Measurements from ENCODE around the gene MMP15. TPM values are rescaled to one million over a fixed set of nuclear protein-coding genes. Genes with fewer than 3 reads are reported as not detected.
"Not testable (repeated sequence)": the region's sequence is repeated elsewhere in the genome, so short reads cannot be mapped to it uniquely, and the experiment has no call there.

Gene MMP15
- total RNA-seq, 1 donor from 2014 or later: 6.6 TPM

DNA sequence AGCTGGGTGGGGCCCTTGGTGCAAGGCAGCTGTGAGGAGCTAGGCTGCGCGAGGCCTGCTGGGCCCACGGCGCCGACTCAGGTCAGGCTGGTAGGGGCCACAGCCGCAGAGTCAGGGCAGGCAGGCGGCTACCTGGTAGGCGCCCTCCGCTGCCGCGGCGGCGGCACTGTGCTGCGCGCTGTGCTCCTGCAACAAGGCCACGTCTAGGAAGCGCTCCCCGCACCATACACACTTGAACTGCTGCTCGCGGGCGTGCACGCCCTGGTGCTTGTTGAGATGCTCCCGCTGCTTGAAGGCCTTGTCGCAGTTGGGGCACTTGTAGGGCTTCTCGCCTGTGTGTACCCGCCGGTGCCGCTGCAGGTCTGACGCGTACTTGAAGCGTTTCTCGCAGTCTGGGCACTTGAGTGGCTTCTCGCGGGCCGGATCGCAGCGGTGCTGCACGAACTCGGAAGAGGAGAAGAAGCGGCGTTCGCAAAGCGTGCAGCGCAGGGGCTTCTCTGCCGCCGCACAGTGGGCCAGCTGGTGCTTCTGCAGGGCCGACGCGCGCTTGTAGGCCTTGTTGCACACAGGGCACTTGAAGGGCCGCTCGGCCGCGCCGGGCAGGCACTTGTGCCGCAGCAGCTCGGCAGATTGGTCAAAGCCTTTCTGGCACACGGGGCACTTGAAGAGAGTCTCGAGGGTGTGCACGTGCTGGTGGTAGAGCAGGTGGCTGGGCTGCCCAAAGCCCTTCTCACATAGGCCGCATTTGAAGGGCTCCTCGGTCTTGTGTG, 29.0 kb upstream of the MMP15 start:
- DNase-seq: no peak

DNA sequence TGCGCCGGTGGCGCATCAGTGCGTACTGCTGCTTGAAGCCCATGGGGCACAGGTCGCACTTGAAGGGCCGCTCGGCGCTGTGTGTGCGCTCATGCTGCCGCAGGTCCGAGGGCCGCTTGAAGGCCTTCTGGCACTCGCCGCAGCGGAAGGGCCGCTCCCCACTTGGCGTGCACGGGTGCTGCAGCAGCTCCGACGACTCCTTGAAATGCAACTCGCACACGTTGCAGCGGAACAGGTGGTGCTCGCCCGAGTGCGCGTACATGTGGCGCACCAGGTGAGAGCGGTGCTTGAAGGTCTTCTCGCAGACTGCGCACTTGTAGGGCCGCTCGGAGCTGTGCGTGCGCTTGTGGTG, 28.4 kb upstream of the MMP15 start:
- no peak for DNase-seq

DNA sequence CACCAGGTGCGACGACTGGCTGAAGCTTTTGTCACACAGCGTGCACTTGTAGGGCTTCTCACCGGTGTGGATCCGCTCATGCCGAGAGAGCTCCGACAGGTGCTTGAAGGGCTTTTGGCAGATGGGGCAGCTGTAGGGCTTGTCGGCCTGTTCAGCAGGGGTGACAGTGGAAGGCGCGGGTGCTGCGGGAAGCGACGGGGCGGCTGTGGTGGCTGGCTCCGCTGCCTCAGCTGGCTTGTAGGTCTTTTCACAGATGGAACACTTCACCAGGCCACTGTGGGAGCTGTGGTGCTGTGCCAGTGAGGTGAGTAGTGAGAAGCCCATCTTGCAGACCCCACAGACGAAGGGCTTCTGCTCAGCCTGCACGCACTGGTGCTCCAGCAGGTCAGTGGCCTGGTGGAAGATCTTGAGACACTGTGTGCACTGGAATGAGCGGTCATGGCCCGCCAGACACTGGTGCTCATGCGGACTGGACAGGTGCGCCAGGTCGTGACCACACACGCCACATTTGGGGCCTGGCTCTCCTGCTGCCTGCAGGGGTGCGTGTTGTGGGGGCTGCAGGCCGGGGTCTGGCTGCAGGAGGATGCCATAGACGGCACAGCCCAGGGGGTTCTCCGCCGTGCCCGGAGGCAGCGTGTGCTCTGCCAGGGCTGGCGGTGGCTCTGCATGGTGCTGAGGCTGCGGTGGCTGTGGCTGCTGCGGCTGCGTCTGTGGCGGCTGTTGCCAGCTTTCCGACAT, 27.9 kb upstream of the MMP15 start:
- no peak for DNase-seq

DNA sequence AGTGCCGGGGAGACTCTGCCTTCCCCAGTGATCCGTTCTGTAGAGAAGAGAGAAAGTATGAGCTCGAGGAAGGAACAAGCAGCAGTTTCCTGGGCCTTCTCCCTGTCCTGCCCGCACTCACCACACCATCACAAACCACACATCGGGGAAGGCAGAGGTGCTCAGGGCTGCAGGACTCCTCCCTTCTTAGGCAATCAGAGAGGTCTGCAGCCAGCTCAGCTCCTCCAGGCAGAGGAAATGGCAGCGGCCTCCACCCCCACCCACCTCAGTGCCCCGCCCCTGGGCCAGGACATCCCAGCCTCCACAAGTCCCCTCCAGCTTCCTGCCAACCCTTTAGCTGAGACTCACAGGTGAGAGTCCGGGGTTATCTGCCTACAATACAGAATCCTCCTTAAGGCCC, 27.1 kb upstream of the MMP15 start:
- no peak for DNase-seq

DNA sequence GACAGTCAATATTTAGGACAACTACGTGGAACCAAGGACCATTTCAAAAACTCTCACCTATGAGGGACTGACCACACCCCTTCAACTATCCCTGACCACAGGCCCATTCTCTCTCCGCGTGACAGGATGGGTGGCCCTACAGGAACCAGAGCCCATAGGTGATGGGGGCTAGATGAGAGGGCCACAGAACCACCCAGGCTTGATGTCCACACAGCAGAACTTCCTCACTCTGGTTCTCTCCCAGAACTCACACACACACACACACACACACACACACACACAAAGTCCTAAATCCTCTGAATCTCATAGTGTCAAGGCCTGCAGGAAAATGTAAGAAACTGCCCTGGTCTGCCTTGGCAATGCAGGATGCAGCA, 26.6 kb upstream of the MMP15 start:
- DNase-seq: no peak

DNA sequence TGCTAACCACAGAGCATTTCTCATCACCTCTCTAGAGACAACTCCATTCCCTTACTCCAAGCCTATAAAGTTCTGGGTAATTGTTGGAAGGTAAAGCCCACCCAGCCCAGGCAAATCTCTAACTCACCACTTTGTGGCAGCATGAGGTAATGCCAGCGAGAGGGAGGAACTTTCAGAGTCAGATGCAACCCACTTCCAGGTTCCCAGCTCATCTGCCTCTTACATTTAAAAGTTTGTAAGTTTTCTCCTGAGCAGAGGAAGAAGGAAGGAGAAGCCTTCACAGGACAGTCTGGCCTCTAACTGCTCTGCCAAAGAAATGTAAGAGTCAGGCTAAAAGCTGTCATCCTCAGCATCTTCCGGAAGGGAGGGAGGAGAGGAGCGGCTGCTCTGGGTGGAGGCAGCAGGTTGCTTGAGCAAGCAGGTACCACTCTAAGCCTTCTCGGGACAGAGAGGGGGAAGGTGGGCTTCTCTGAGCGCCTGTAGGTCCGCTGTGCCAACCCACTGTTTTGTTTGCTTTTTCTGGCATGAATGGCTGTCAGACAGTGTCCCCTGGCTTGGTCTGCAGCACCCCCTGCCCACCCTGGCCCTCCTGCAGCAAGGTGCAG, 26.1 kb upstream of the MMP15 start:
- no peak for DNase-seq

- no peak for DNase-seq
These were observed 25.4 kb upstream of the MMP15 start, which contains the start of gene ZNF319 for GRCh38 chr16:57999971-58000705. Gene ZNF319, minus strand, starts transcription at chr16:58000672. Its CDS starts 2,407 bp downstream, at chr16:57998265.

GRCh38 chr16:58000706-58001676, 24.6 kb upstream of the MMP15 start, which contains the start of gene USB1:
Gene USB1, plus strand, starts transcription at chr16:58001407. Its CDS starts 77 bp downstream, at chr16:58001484.
- peak; percentile 54 for DNase-seq

DNA sequence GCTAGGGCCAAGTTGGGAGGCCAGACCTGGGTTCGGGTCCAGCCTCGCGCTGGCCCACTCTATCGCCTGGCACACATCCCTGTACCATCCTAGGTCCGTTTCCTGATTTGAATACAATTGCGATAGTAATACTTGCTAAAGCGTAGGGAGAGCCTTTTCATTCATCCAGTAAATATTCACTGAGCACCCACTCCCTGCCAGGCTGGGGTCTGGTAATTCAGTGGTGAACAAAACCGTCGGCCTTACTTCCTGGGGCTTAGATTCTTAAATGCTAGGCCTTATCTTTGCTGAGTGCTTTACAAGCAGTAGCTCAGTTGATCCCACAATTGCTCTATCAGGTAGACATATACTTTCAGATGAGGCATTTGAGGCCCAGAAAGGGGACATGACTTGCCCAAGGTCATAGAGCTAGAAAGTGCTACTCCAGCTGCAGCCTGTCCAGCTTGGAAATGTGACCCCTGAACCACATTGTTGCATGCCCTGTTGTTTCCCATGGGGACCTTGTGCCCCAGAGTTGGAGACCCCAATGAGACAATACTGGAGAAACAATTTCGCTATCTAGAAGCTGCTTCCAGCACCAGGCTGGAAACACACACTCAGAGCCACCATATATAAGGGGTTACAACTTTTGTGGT, 23.7 kb upstream of the MMP15 start:
- DNase-seq: no peak

DNA sequence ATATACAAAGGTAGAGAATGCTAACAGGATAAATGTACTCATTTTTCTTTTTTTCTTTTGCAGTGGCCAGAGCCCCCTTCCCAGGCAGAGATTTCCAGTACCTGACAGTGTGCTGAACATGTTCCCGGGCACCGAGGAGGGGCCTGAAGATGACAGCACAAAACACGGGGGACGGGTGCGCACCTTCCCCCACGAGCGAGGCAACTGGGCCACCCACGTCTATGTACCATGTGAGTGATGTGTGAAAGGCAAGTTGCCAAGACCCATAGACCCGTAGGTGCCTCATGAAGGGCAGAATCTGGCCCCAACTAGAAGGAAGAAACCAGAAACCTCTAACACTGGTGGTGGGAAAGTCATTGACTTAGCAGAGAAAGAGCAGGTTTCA, 23.1 kb upstream of the MMP15 start:
- DNase-seq: no peak

DNA sequence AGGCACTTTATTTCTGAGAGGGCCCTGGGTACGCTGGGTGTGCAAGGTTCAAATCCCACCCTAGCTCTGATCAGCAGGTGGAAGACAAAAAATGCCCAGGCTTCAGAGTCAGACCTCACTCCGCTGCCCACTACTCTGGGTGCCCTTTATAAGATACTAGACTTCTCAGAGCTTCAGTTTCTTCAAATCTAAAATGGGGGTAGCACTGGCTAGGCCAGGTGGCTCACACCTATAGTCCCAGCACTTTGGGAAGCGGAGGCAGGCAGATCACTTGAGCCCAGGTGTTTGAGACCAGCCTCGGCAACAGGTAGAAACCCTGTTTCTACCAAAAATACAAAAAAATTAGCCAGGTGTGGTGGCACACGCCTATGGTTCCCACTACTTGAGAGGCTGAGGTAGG, 22.6 kb upstream of the MMP15 start:
- no peak for DNase-seq

DNA sequence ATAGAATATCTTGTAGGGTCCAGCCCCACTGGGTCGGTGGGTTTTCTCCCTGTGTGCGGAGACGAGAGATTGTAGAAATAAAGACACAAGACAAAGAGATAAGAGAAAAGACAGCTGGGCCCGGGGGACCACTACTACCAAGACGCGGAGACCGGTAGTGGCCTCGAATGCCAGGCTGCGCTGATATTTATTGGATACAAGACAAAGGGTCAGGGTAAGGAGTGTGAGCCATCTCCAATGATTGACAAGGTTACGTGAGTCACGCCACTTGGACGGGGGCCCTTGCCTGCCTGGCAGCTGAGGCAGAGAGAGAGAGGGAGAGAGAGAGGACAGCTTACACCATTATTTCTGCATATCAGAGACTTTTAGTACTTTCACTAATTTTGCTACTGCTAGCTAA, 20.8 kb upstream of the MMP15 start:
- DNase-seq: not testable (repeated sequence)

- DNase-seq: no peak
These were observed 15.6 kb upstream of the MMP15 start for GRCh38 chr16:58009856-58010416.

DNA sequence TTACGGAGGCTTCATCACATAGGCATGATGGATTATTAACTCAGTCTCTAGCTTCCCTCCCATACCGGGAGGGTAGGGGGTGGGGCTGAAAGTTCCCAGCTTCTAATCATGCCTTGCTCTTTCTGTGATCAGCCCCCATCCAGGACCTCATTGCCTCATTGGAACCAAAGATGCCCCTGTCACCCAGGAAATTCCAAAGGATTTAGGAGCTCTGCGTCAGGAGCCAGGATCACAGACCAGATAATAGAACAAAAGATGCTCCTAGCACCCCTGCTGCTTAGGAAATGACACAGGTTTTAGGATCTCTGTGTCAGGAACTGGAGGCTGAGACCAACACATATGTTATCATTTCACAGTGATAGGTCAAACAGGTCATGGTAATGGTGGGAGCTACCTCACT, 14.7 kb upstream of the MMP15 start:
- DNase-seq: no peak

- no peak for DNase-seq
These were observed 13.9 kb upstream of the MMP15 start for GRCh38 chr16:58011652-58012051.

GRCh38 chr16:58012481-58012880, 13.1 kb upstream of the MMP15 start:
- no peak for DNase-seq

DNA sequence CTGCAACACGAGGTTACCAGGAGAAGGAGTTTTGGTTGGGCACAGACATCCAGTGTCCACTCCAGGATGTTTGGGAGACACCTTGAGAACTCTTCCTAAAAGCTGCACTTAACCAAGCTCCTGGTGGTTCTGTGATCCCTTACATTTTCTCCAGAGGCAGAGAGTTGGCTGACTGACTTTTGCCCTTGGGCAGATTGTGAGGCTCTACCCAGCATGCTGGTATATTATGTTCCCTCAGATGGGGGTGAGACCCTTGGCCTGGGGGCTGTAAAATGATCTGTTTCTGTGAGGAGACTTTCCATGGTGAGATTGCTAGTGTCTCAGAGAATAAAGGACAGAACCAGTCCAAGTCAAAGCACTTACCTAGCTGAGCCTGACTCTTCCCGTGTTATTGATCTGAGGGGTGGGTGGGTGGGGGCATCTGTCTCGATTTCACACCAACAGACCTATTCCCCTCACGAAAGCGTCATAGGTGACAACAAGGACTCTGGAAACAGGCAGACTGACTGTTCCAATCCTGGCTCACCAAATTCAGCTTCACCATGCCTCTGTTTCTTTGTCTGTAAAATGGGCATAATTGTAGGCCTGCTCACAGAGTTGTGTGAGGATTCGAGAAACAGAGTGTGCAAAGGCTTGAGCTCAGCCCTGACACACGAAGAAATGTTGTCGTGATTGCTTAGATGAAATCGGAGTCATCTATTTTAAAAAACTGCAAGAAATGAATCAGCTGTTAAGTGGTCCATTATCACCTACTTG, 12.2 kb upstream of the MMP15 start:
- no peak for DNase-seq

DNA sequence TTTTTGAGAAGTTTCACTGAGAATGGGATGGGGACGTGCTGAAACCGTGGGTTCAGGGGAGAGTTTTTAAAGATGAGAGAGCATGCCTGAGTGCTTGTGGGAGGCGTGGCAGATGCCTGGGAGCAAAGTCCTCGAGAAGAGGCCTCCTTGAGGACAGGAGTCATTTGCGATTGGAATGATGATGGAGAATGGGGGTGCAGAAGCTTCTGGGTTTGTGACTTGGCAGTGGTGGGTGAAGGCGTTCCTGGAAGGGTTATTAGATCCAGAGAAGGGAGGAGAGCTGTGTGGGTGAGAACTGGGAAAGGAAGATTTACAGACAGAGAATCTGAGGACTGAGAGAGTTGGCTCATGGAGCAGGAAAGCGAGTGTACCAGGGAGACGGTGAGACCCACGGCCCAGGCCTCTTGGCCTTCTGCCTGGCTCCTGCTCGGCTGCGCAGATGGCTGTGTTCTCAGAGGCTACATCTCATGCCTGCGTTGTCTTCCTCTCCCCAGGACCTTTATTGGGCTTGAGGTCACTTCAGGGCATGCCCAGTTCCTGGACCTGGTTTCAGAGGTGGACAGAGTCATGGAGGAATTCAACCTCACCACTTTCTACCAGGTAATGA, 8.6 kb upstream of the MMP15 start:
- DNase-seq: no peak

GRCh38 chr16:58018803-58019202, 6.8 kb upstream of the MMP15 start:
- no peak for DNase-seq

All from skin of body (tissue), 2 donors.